ENCODE data around the gene ADAMTS2. TPM values are rescaled to one million over a fixed set of nuclear protein-coding genes. Genes with fewer than 3 reads are reported as not detected.

Gene ADAMTS2
- total and polyA plus RNA-seq, 2 donors (not counting 3 experiments of a cell fraction or from before 2014, with no cell fraction given) = not detected

DNA sequence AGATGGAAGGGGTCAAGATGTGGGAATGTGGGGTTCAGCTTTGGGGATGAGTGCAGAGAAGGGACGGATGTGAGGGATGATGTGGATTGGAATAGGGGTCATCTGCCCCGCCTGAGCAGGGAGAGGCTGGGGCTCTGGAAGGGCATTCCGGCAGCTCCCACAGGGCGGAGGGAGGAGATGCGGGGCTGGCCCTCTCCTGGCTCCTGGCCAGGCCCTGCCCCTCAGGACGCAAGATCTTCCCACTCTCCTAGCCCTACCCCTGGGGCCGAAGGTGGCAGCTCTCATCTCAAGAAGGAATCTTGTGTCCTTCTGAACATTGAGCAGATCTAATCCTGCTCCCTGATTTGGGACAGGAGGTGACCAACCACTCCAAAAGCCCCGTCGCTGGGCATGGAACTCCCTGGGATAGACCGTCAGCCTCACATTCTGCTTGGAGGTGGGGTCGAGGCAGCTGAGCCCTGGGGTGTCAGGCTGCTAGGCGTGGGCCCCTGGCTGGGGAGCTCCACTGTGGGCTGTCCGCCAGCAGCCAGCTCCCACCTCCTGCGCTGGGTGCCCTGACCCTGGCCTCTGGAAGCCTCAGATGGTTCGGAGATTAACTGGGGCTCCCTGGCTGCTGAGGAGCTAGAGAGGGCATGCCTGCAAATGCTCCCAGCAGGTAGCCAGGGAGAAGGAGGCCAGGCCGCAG is 159.9 kb downstream of the ADAMTS2 start:
- FAIRE-seq = no peak

More for the DNA sequence above, 159.9 kb downstream of the ADAMTS2 start:
- Histone ChIP-seq H4K20me1 (replicated peaks; ENCODE audit: control insufficient read depth, extremely low read depth, insufficient read depth, low read length) (no peaks in the 10 kb centered on the region), H3K36me3 (ENCODE audit: control insufficient read depth in 2 of 2, extremely low read depth in 1 of 2, insufficient read depth in 2 of 2, low read length in 2 of 2) (no peaks in the 10 kb centered on the region), H3K27me3 (ENCODE audit: control insufficient read depth in 2 of 2, insufficient read depth in 2 of 2, low read length in 2 of 2) (no peaks in the 10 kb centered on the region), H3K4me3 (replicated peaks in 1 of 3; ENCODE audit: insufficient read depth in 1 of 3, low read depth in 1 of 3, low read length in 3 of 3) (no peak overlapping the region), H3K9me3 (replicated peaks; ENCODE audit: control insufficient read depth, insufficient read depth, low read length) (peaks cover 3% of the 10 kb centered on the region), H3K4me1 (ENCODE audit: control insufficient read depth, extremely low read depth, insufficient read depth, low read length) (no peaks in the 10 kb centered on the region), H2AFZ (ENCODE audit: low read depth, low read length) (no peak overlapping the region), H3K4me2 (ENCODE audit: insufficient read depth, low read length) (no peak overlapping the region), H3K9ac (replicated peaks; ENCODE audit: extremely low read depth, insufficient read depth, low read length) (no peak overlapping the region), H3K27ac (ENCODE audit: insufficient read depth, low read depth, low read length) (no peak overlapping the region), H3K79me2 (ENCODE audit: control insufficient read depth, insufficient read depth, low read length) (no peaks in the 10 kb centered on the region), H3K9me1 (replicated peaks; ENCODE audit: control insufficient read depth, extremely low read depth, insufficient read depth, low read length) (no peaks in the 10 kb centered on the region)
- TF ChIP-seq GATA2 (IDR thresholded peaks at IDR 0.05; ENCODE audit: insufficient read depth, insufficient read length, low read depth, low read length) = no peak
- TF ChIP-seq, protein P1, sequence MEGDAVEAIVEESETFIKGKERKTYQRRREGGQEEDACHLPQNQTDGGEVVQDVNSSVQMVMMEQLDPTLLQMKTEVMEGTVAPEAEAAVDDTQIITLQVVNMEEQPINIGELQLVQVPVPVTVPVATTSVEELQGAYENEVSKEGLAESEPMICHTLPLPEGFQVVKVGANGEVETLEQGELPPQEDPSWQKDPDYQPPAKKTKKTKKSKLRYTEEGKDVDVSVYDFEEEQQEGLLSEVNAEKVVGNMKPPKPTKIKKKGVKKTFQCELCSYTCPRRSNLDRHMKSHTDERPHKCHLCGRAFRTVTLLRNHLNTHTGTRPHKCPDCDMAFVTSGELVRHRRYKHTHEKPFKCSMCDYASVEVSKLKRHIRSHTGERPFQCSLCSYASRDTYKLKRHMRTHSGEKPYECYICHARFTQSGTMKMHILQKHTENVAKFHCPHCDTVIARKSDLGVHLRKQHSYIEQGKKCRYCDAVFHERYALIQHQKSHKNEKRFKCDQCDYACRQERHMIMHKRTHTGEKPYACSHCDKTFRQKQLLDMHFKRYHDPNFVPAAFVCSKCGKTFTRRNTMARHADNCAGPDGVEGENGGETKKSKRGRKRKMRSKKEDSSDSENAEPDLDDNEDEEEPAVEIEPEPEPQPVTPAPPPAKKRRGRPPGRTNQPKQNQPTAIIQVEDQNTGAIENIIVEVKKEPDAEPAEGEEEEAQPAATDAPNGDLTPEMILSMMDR (IDR thresholded peaks at IDR 0.05; ENCODE audit: extremely low read depth in 1 of 2, insufficient read depth in 1 of 2, low read depth in 1 of 2, low read length in 2 of 2) = no peak
- TF ChIP-seq POLR2AphosphoS5 (IDR thresholded peaks at IDR 0.05; ENCODE audit: insufficient read depth, low read depth, low read length) = no peak
- TF ChIP-seq JUN (IDR thresholded peaks at IDR 0.05; ENCODE audit: borderline replicate concordance, insufficient read depth, insufficient read length, low read depth) = no peak
- TF ChIP-seq EZH2 (IDR thresholded peaks at IDR 0.05; ENCODE audit: borderline replicate concordance, low read depth, low read length, severe bottlenecking) = no peak
- TF ChIP-seq FOS (IDR thresholded peaks at IDR 0.05; ENCODE audit: borderline replicate concordance, insufficient read depth, low read length) = no peak
- TF ChIP-seq, protein P2, sequence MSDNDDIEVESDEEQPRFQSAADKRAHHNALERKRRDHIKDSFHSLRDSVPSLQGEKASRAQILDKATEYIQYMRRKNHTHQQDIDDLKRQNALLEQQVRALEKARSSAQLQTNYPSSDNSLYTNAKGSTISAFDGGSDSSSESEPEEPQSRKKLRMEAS (IDR thresholded peaks at IDR 0.05; ENCODE audit: insufficient read depth, insufficient read length) = no peak
- TF ChIP-seq MYC (IDR thresholded peaks at IDR 0.05; ENCODE audit: low read depth, low read length) = no peak
- TF ChIP-seq POLR2A (IDR thresholded peaks at IDR 0.05; ENCODE audit: low read depth, low read length) = no peak
- dilution Hi-C loops (cut with MboI; ENCODE audit: extremely low pct_ligation_motif_present, low sequenced_read_pairs) = no loop called here
- DNase-seq (ENCODE audit: low read depth, low spot score) = no peak
- CTCF ChIA-PET = no interaction called here
- POLR2A ChIA-PET = no interaction called here
- BruUV-seq (replicated peaks) = no TSS peak
- intact Hi-C loops (cut with micrococcal nuclease) = no loop called here
